NOMO-1 (cell line): ENCODE data around the gene CEP290.
"Not testable (repeated sequence)": the region's sequence is repeated elsewhere in the genome, so short reads cannot be mapped to it uniquely, and the experiment has no call there.

ENCODE experiments used
- DNase-seq, 2 experiments: peaks; one replicate each; lab custom pipeline; 2025; ENCODE audit not compliant: unreplicated experiment in 2 of 2; lab: John Stamatoyannopoulos, UW

Gene CEP290

DNA sequence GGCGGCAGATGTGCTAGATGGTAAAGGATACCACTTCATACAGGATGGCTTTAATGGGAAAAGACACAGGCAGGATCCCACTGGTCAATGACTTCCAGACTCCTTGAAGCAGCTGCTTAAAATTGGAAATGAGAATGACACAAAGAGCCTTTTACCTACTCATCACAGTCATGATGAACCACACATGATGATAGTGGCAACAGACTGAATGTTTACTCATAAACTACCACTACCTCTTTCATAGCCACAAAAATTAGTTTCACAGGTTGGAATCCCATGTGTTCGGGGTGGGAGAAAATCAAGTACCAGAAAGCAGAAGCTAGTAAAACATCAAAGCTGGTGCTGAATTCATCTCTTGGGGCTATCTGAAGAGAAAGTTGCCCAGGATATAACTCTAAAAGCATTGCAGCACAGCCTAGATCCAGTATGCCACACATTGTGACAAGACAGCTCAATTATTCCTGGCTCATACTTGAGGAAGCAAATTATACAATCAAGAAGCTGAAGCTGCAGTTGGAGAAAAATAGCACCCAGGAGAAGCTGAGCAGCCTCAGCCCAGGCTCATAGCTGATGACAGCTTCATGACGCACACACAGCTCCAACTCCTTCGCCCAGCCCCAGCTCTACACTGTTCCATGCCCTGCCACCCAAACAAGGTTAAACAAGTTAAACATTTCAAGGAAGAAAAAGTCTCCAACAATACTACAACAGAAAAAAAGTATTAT is 83.7 kb downstream of the CEP290 start:
- no peak for DNase-seq

DNA sequence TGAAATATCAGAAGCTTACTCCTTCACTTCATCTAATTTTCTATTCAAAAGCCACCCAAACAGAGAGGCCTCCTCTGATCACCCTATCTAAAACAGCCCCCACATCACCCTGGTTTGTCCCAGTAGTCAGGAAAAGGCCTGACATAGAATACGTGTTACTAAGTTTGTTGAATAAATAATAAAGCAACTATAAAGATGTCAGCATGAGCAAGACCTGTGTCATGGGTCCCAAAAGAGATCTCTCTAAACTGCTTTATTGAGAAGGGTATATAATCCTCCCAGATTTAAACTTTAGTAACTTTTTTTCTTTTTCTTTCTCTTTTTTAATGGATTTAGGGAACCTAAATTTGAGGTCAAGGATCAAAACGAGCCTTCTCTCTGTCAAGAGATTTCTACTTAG is 85.3 kb downstream of the CEP290 start:
- no peak for DNase-seq

DNA sequence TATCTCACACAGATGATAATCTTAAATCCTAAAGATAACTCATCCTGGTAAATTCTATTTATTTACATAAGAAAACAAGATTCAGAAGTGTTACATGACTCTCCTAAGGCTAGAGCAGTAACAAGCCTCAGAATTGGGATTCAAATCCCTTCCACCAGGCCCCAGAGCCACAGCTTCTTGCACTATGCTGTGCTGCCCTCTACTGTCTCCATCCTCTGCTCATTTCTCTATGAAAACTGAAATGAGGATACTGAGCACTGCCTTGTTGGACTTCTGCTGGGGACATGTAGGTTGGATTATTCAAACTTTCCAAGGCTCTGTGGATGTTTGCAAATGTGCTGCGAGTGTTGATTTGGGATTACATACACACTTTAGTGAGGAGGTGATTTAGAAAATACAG is 89.2 kb downstream of the CEP290 start:
- DNase-seq = no peak

DNA sequence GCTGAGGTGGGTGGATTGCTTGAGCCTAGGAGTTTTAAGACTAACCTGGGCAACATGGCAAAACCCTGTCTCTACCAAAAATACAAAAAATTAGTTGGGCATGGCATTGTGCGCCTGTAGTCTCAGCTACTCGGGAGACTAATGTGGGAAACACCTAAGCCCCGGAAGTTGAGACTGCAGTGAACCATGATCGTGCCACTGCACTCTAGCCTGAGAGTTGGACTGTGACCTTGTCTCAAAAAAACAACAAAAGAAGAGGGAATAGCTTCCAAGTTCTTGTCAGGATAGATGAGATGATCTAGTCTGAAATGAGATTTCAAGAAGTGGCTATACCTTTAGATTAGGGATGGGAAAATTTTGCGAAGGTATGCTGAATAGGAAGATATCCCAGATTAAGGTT is 97.9 kb downstream of the CEP290 start:
- DNase-seq = no peak

DNA sequence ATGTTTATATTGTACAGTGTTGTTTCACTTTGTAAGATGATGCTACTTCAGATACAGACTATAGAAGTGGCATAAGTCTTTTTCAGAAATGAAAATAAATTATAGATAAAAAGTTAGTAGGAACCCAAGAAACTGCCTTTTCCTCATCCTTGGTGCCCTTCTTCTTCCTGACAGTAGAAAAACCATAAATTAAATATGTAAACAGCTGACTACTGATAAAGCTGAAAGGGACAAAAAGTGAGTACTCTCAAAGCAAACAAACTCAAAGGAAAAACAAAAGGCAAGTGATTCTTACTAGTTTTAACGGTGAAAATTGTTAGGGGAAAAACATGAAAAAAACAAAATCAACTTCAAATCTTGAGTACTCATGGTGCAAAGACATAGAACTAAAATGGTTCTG is 104.1 kb downstream of the CEP290 start:
- DNase-seq = no peak

DNA sequence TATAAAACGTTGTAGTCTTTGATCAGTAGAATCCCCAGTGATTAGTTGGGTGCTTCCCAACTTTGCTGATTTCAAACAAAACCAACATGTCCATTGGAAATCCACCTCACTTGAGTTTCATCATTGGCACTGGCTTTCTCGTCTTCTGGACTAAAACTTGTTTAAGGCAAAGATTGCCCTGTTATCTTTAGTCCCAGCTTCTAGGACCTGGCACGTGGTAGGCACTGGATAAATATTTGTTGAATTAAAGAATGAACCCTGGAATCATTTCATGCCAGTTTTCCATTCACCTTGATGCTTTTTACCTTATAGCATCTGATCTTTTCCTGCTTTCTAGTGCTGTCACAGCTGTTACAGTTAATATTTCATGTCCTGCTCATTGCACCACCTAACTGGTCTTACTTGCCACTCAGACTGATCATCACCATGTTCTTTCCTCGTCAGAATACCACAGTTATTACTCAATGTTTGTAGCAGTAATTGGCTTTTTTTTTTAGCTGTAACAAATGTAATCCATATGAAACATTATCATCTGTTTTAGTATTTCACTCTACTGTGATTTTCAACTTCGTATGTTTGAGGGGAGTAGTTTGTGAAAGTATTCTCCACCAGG is 105.4 kb downstream of the CEP290 start:
- DNase-seq = peak; percentile 47 to 68

DNA sequence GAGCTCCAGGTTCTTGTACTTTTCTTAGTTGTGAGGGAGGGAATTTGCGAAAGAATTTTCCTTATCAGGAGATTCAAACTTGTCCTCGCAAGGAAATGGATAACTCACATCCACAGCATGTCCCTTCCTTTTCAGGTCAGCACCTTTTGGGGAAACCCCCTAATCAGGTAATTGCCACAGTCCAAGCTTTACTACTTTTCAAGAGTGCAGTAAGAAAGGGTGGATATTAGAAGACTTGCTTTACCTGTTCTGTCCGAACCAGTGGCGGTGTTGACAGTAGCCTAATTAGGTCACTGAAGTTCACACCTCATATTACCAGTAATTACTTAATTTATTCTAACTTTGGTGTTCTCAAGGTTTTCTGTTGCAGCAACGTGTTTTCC is 106.0 kb downstream of the CEP290 start:
- DNase-seq = no peak

DNA sequence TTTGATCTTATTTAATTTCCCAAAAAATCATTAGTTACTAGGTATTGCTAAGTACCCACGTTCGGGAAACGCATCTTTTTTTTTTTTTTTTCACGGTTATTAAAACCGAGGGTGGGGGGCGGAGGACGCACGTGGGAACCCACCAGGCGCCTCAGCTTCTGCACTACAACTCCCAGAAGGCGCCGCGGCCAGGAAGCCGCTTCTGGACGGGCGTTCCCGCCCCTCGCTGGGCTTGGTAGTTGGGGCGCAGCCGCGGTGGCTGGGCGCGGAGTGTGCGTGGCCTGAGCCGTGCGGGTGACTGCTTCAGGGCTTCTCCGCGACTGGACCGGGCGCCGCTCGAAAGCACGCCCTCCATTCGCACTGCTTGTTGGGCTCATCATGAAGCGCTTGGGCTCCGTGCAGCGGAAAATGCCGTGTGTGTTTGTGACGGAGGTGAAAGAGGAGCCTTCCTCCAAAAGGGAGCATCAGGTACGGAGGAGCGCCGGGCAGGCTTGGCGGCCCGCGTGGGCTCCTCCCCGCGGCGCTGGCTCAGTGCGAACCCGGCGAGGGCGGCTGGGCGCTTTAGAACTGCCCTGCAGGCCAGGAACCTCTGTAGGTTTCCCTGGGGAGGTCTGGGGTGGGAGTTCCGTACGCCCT is 106.5 kb downstream of the CEP290 start:
- DNase-seq = peak; percentile 77 to 86

DNA sequence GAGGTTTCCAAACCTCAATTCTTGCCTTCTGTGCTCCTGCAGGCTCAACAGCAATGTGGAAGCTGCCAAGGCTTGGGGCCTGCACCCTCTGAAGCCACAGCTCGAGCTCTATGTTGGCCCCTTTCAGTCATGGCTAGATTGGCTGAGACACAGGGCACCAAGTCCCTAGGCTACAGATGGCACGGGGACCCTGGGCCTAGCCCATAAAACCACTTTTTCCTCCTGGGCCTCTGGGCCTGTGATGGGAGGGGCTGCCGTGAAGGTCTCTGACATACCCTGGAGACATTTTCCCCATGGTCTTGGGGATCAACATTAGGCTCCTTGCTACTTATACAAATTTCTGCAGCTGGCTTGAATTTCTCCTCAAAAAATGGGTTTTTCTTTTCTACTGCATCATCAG is 110.7 kb downstream of the CEP290 start:
- DNase-seq = not testable (repeated sequence)

DNA sequence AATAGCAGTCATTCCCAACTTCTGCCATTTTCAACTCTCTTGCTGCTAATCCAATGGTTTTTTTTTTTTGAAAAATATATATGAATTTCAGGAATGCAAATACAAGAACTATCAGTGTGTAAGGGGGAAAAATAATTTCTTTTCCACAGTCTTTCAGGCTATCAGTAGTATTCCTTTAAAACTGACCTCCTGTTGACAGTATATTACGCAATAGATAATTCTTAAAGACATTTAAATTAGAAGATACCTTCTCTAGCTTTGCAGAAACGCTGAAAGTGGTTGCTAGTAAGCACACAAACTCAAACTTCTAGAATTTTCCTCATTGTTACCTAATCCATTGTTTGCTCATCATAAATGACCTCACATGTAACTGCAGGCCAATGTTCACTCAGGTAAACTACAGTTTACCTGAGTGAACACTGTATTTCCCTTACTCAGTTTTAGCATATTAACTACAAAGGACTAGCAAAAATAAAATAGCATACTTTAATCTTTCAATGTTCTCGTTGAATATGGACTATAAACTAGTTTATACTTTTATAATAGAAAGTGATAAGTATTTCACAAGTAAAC is 112.7 kb downstream of the CEP290 start, which contains the start of gene C12orf50:
TSS of gene C12orf50 (minus strand) at position 309 of the 573 bp plus-strand sequence. CDS start 2,439 bp downstream, outside the sequence.
- no peak for DNase-seq

DNA sequence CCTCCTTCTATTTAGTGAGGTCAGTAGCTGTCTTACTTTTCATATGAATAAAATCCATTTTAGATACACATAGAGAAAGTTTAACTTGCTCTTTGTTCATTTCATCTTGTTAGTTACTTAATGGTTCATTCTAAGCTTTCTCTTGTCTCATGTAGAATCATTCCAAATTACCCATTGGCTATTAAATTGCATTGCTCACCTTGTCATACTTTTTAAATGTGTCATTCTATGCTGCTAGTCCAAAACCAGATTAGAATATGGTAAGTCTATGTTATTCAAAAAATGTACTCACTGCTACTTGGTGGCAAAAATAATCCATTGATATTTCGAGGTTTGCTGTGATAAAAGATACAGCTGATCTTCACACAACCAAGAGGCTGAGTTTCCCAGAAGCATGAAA is 115.7 kb downstream of the CEP290 start:
- no peak for DNase-seq

DNA sequence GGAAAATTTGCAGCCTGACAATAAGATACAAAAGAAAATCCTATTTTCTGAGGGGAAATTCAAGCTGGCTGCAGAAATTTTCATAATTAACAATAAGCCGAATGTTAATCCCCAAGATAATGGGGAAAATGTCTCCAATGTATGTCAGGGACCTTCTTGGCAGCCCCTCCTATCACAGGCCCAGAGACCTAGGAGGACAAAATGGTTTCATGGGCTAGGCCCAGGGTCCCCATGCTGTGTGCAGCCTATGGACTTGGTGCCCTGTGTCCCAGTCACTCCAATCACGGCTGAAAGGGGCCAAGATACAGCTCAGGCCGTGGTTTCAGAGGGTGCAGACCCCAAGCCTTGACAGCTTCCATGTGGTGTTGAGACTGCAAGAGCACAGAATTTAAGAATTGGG is 123.9 kb downstream of the CEP290 start:
- DNase-seq = no peak

DNA sequence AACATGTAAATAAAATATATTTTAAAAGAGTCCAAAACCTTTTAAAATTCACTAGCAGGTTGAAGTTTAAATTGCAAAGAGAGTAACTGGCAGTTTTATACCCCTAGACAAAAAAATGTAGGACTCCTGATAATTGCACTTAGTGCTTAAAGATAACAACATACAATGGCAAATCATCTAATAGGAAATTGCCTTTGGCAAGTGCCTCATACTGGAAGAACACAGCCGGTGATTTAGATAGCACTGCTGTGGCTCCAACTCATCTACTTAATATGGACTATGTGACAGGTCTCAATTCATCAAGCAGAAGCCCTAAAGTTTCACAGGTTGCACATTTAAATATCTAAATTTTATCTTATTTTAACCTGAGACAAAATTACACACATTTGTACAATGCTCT is 126.1 kb downstream of the CEP290 start:
- no peak for DNase-seq

DNA sequence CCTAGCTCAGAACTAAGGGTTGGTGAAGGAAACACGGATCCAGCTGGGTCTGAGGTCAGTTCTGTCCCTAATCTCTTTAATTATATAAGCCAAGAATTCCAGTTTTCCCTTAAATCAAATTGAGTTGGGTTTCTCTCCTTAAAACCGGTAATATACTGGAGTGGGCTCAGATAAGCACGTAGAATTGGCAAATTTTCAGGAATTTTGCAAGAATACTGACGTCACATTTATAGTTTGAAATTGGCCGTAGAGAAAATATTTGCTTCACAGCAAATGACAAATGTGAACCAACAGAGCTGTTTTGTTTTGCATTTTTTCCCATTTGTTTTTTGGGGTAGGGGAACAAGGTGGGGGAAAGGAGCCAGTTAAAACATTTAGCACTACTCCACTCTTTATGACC is 130.1 kb downstream of the CEP290 start:
- DNase-seq = no peak

DNA sequence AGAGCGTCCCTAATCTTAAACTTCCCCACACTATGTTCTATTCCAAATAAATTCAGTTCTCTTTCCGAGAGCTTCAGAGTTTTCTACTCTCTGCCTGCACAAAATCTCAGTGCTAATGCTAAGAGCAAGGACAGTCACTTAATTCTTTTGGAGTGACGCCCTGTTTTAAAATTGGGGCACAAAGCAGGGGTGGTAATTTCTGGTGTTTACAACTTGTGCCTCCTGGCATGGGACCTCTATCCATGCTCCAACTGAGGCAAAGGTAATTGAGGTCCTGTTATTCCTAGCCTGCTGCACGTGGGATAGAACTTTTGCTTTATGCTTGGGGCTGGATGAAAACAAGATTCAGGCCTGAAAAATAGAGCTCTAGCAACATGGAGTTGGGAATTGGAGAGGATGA is 135.5 kb downstream of the CEP290 start:
- no peak for DNase-seq

DNA sequence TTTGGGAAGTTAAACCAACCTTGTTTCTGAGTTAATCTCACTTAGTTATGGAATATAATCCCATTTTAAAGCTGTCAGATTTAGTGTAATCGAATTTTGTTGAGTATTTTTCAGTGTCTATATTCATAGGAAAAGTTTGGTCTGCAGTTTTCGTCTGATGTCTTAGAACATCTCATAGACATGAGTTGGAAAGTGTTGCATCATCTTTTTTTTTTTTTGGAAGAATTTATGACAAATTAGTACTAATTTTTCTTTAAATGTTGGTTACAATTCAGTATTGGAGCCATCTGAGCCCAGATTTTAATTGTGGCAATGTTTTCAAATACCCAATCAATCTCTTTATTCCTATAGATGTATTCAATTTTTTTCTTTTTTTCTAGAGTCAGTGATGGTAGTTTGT is 140.6 kb downstream of the CEP290 start:
- no peak for DNase-seq
